ENCODE measurements around the gene ANKRD37. TPM values are rescaled to one million over a fixed set of nuclear protein-coding genes. Genes with fewer than 3 reads are reported as not detected.
"Not testable (repeated sequence)": the region's sequence is repeated elsewhere in the genome, so short reads cannot be mapped to it uniquely, and the experiment has no call there.

The ANKRD37 gene
- total and polyA plus RNA-seq, 3 experiments from 2014 or later = 14.5 to 16.1 (median 16.1) TPM

DNA sequence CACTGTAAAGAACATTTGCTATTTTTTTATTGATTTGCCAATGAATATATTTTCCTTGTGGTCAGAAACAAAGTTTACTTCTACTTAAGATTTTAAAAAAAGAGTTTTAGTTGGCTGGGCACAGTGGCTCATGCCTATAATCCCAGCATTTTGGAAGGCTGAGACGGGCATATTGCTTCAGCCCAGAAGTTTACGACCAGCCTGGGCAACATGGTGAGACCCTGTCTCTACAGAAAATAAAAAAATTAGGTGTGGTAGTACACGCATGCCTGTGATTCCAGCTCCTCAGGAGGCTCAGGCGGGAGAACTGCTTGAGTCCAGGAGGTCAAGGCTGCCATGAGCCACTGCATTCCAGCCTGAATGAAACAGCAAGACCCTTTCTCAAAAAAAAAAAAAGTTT lies 37.7 kb upstream of the ANKRD37 start:
- no peaks in the 10 kb centered on the region for H3K9me3 ChIP-seq (ENCODE audit: low read length)
- Mint-ChIP-seq H3K36me3 (peaks cover 5 to 59% (median 16%) of the 10 kb centered on the region in 3 donors), H3K4me1 (no peaks in the 10 kb centered on the region)

DNA sequence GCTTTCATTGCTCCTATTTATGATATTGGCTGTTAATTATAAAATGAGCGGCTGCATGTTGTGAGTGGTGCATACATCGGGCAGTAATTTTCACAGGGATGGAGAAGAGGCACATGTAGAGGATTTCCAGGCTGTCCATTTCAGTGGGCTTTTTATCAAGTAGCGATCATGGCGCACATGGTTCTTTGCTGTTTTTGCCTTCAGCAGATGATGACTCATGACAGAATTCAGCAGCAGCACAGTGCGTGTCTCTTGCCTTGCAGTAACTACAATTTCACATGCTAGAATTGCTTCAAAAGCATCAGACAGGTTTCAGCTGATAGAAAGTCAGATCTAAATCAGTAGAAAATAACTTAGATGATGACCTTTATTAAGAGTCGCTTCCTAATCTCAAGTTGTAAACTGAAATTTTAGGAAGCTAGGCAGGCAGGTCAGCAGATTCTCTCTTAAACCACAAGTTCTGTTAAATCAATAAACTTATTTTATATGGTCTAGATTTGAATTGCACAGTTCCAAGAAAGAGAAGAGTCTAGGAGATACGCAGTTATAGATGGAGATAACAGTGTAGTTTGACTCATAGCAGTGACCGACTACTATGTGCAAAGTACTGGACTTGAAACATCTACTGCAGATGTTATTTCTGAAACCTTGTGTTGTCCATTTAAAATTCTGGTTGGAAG lies 36.7 kb upstream of the ANKRD37 start:
- no peaks in the 10 kb centered on the region for H3K27me3 ChIP-seq (ENCODE audit: insufficient read depth, low read length, poor library complexity, severe bottlenecking)
- no peak overlapping the region for H3K27ac ChIP-seq (ENCODE audit: low read depth, low read length)
- Mint-ChIP-seq H3K36me3 (peaks cover 5 to 52% (median 13%) of the 10 kb centered on the region in 3 donors), H3K27ac (no peak overlapping the region), H3K4me3 (no peak overlapping the region), H3K4me1 (no peaks in the 10 kb centered on the region), H3K9me3 (no peaks in the 10 kb centered on the region), H3K27me3 (no peaks in the 10 kb centered on the region)
- H3K4me1 ChIP-seq (ENCODE audit: insufficient read depth, low read length) = no peaks in the 10 kb centered on the region
- DNase-seq = no peak
- ChIA-PET CTCF (no interaction called here), POLR2A (no interaction called here)
- no peaks in the 10 kb centered on the region for H3K36me3 ChIP-seq (ENCODE audit: insufficient read depth, low read length)
- no peaks in the 10 kb centered on the region for H3K9me3 ChIP-seq (ENCODE audit: low read length)
- no peak overlapping the region for H3K4me3 ChIP-seq (ENCODE audit: low read length)

More for the DNA sequence above, 37.7 kb upstream of the ANKRD37 start:
- Histone ChIP-seq H3K27ac (ENCODE audit: low read depth, low read length) (no peak overlapping the region), H3K4me1 (ENCODE audit: insufficient read depth, low read length) (no peaks in the 10 kb centered on the region), H3K4me3 (ENCODE audit: low read length) (no peak overlapping the region), H3K36me3 (ENCODE audit: insufficient read depth, low read length) (no peaks in the 10 kb centered on the region), H3K27me3 (ENCODE audit: insufficient read depth, low read length, poor library complexity, severe bottlenecking) (no peaks in the 10 kb centered on the region)
- H3K9me3 Mint-ChIP-seq = no peaks in the 10 kb centered on the region
- POLR2A ChIA-PET = no interaction called here
- H3K27ac Mint-ChIP-seq = no peak overlapping the region
- DNase-seq = no peak
- CTCF ChIA-PET = no interaction called here
- H3K27me3 Mint-ChIP-seq = no peaks in the 10 kb centered on the region
- H3K4me3 Mint-ChIP-seq = no peak overlapping the region

DNA sequence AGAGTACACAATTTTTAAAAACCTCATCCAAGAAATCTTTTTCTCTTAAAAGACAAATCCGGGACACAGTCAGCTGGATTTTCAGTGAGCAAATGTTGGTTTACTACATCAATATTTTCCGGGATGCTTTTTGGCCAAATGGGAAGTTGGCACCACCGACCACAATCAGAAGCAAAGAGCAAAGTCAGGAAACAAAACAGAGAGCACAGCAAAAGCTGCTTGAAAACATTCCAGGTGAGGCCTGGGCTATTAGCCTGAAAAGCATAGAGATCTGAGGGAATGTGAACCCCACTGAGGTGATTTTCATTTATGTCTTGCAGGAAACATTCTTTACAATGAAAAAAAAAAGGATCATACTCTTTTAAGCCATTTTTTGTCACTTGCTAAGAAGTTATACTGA lies 34.8 kb upstream of the ANKRD37 start:
- Mint-ChIP-seq H3K27ac (no peak overlapping the region), H3K4me1 (no peaks in the 10 kb centered on the region), H3K4me3 (no peak overlapping the region), H3K9me3 (no peaks in the 10 kb centered on the region), H3K27me3 (no peaks in the 10 kb centered on the region), H3K36me3 (peaks cover 5 to 47% (median 11%) of the 10 kb centered on the region in 3 donors)
- Histone ChIP-seq H3K27ac (ENCODE audit: low read depth, low read length) (no peak overlapping the region), H3K36me3 (ENCODE audit: insufficient read depth, low read length) (no peaks in the 10 kb centered on the region), H3K9me3 (ENCODE audit: low read length) (no peaks in the 10 kb centered on the region), H3K4me1 (ENCODE audit: insufficient read depth, low read length) (no peaks in the 10 kb centered on the region), H3K27me3 (ENCODE audit: insufficient read depth, low read length, poor library complexity, severe bottlenecking) (no peaks in the 10 kb centered on the region), H3K4me3 (ENCODE audit: low read length) (no peak overlapping the region)
- DNase-seq = no peak
- ChIA-PET POLR2A (no interaction called here), CTCF (no interaction called here)

DNA sequence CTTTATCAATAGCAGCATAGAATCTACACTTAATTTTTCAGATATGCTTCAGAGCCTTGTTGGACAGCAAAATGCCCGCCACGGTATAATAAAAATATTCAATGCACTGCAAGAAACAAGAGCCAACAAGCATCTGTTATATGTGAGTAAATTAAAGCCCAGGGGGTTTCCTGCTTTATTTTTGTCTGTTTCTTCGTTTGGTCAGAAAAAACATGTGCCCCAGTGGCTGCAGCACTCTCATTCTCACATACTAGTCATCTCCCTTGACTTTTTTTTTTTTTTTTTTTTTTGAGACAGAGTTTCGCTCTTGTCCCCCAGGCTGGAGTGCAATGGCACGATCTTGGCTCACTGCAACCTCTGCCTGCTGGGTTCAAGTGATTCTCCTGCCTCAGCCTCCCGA lies 34.1 kb upstream of the ANKRD37 start:
- POLR2A ChIA-PET; H3K4me3 ChIP-seq (ENCODE audit: low read length); H3K4me1 Mint-ChIP-seq; H3K9me3 ChIP-seq (ENCODE audit: low read length); H3K4me3 Mint-ChIP-seq; H3K27me3 Mint-ChIP-seq; CTCF ChIA-PET; H3K27ac ChIP-seq (ENCODE audit: low read depth, low read length); H3K9me3 Mint-ChIP-seq; H3K4me1 ChIP-seq (ENCODE audit: insufficient read depth, low read length); DNase-seq; H3K36me3 ChIP-seq (ENCODE audit: insufficient read depth, low read length); H3K27me3 ChIP-seq (ENCODE audit: insufficient read depth, low read length, poor library complexity, severe bottlenecking); H3K27ac Mint-ChIP-seq: not testable (repeated sequence)
- H3K36me3 Mint-ChIP-seq = peaks cover 5 to 40% (median 10%) of the 10 kb centered on the region in 3 donors

DNA sequence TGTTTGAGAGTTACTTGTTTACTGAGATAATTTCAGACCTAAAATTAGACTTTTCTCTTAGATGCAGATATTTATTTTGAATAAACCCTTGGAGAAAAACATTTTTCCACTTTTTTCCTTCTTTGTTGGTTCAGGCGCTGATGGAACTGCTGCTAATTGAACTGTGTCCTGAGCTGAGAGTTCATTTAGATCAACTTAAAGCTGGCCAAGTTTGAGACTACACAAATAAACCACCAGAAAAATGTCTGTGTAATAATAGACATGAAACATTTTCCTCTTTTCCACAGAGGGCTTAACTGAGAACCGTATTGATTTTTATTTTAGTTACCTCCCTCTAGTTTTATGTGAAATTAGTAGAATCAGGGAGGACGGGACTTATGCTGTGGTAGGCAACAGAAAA lies 33.4 kb upstream of the ANKRD37 start:
- POLR2A ChIA-PET = no interaction called here
- H3K4me3 ChIP-seq (ENCODE audit: low read length) = no peak overlapping the region
- no peaks in the 10 kb centered on the region for H3K4me1 ChIP-seq (ENCODE audit: insufficient read depth, low read length)
- H3K4me3 Mint-ChIP-seq = no peak overlapping the region
- H3K27ac Mint-ChIP-seq = no peak overlapping the region
- no peaks in the 10 kb centered on the region for H3K9me3 ChIP-seq (ENCODE audit: low read length)
- no peak overlapping the region for H3K27ac ChIP-seq (ENCODE audit: low read depth, low read length)
- no peaks in the 10 kb centered on the region for H3K27me3 ChIP-seq (ENCODE audit: insufficient read depth, low read length, poor library complexity, severe bottlenecking)
- peaks cover 6 to 37% (median 9%) of the 10 kb centered on the region in 3 donors for H3K36me3 Mint-ChIP-seq
- H3K27me3 Mint-ChIP-seq = no peaks in the 10 kb centered on the region
- no peak for DNase-seq
- H3K9me3 Mint-ChIP-seq = no peaks in the 10 kb centered on the region
- no peaks in the 10 kb centered on the region for H3K36me3 ChIP-seq (ENCODE audit: insufficient read depth, low read length)
- CTCF ChIA-PET = no interaction called here
- no peaks in the 10 kb centered on the region for H3K4me1 Mint-ChIP-seq

DNA sequence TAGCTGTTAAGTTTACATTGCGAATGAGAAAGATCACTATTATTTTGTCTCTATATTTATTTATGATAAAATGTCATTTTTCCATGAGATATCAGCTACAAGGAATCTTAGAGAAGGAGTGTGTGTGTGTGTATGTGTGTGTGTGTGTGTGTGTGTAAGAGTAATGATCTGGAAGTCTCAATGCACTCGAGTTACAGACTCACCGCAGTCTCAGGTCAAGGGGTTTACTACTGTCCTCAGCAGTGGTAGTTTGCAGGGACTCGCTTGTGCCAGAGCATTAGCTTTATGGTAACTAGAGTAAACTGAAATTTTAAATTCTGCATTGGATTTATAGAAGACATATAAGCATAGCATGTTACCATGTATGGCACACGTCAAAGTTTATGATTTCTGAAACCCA lies 31.8 kb upstream of the ANKRD37 start:
- H3K36me3 Mint-ChIP-seq = peaks cover 4 to 37% (median 6%) of the 10 kb centered on the region in 3 donors
- no peaks in the 10 kb centered on the region for H3K9me3 Mint-ChIP-seq
- no peak overlapping the region for H3K4me3 Mint-ChIP-seq
- H3K27me3 Mint-ChIP-seq = no peaks in the 10 kb centered on the region
- no peaks in the 10 kb centered on the region for H3K4me1 Mint-ChIP-seq
- ChIA-PET POLR2A (no interaction called here), CTCF (interaction anchor here (1.5 kb wide), 1 partner anchor 12 kb away, joined by 3 read pairs; no protein-coding TSS in a partner anchor)
- H3K4me1 ChIP-seq (ENCODE audit: insufficient read depth, low read length) = no peaks in the 10 kb centered on the region
- no peaks in the 10 kb centered on the region for H3K27me3 ChIP-seq (ENCODE audit: insufficient read depth, low read length, poor library complexity, severe bottlenecking)
- H3K27ac Mint-ChIP-seq = no peak overlapping the region
- H3K27ac ChIP-seq (ENCODE audit: low read depth, low read length) = no peak overlapping the region
- no peak overlapping the region for H3K4me3 ChIP-seq (ENCODE audit: low read length)
- H3K9me3 ChIP-seq (ENCODE audit: low read length) = no peaks in the 10 kb centered on the region
- no peaks in the 10 kb centered on the region for H3K36me3 ChIP-seq (ENCODE audit: insufficient read depth, low read length)
- no peak for DNase-seq

DNA sequence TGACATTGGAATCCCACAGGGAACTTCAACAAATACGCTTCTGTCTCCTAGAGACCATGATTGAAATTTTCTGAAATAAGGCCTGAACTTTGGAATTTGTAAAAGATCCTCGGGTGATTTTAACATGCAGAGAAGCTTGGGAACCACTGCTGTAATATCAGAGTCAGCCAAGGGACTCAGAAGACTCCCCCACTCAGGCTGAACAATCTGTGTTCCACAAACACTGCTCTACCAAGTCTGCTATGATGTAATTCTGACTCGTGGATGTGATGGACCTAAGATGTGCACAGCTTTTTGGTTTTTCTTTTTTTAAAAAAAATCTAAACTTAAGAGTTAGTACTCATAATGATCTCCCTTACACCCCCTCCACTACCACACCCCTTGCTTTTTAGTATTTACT lies 26.9 kb upstream of the ANKRD37 start:
- H3K36me3 Mint-ChIP-seq = peaks cover 6 to 23% (median 7%) of the 10 kb centered on the region in 3 donors
- no peak overlapping the region for H3K27ac Mint-ChIP-seq
- no peak for DNase-seq
- H3K27me3 Mint-ChIP-seq = no peaks in the 10 kb centered on the region
- H3K4me1 ChIP-seq (ENCODE audit: insufficient read depth, low read length) = no peaks in the 10 kb centered on the region
- H3K4me1 Mint-ChIP-seq = no peaks in the 10 kb centered on the region
- H3K27ac ChIP-seq (ENCODE audit: low read depth, low read length) = no peak overlapping the region
- no peaks in the 10 kb centered on the region for H3K27me3 ChIP-seq (ENCODE audit: insufficient read depth, low read length, poor library complexity, severe bottlenecking)
- H3K4me3 Mint-ChIP-seq = no peak overlapping the region
- peaks cover 6% of the 10 kb centered on the region for H3K36me3 ChIP-seq (ENCODE audit: insufficient read depth, low read length)
- ChIA-PET POLR2A (no interaction called here), CTCF (no interaction called here)
- no peak overlapping the region for H3K4me3 ChIP-seq (ENCODE audit: low read length)
- H3K9me3 Mint-ChIP-seq = no peaks in the 10 kb centered on the region
- H3K9me3 ChIP-seq (ENCODE audit: low read length) = no peaks in the 10 kb centered on the region

DNA sequence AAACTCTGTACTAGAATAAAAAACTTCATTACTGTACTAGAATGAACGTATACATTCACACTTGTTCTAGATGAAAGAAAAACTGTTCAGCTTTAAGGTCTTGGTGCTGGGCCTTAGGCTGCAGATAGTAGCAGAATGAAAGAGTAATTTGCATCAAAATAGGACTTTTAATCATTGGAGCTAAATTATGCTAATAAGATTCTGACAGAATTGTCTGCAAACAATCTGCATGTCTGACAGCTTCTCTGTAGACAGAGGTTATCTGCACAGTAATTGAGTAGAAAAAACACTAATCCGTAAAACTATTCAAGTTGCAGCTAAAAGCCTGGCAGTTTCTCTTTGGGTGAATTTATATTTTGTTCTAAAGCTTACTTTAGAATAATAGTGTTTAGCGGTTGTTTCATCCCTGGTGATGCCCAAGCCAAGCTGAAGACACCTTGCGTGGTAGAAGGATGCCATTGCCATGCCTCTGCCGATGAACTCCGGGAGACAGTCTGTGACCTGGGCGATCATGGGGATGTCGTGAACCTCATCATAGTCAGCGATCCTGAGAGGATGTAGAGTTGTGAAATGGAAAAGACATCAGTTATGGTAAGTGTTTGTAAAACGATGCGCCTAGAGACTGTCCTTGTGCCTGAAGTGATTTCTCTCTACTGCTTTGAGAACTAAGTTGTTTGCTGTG lies 26.2 kb upstream of the ANKRD37 start:
- peak overlapping the region in 1 of 8 donors; percentile 38 for H3K27ac Mint-ChIP-seq
- H3K9me3 ChIP-seq (ENCODE audit: low read length) = no peaks in the 10 kb centered on the region
- H3K4me1 ChIP-seq (ENCODE audit: insufficient read depth, low read length) = no peaks in the 10 kb centered on the region
- H3K36me3 ChIP-seq (ENCODE audit: insufficient read depth, low read length) = peaks cover 6% of the 10 kb centered on the region
- POLR2A ChIA-PET = no interaction called here
- CTCF ChIA-PET = no interaction called here
- H3K27me3 Mint-ChIP-seq = no peaks in the 10 kb centered on the region
- DNase-seq = no peak
- H3K4me3 ChIP-seq (ENCODE audit: low read length) = no peak overlapping the region
- peaks cover 6 to 23% (median 7%) of the 10 kb centered on the region in 3 donors for H3K36me3 Mint-ChIP-seq
- H3K4me3 Mint-ChIP-seq = no peak overlapping the region
- no peaks in the 10 kb centered on the region for H3K9me3 Mint-ChIP-seq
- no peak overlapping the region for H3K27ac ChIP-seq (ENCODE audit: low read depth, low read length)
- H3K27me3 ChIP-seq (ENCODE audit: insufficient read depth, low read length, poor library complexity, severe bottlenecking) = no peaks in the 10 kb centered on the region
- H3K4me1 Mint-ChIP-seq = no peaks in the 10 kb centered on the region

Data from CD8-positive, alpha-beta memory T cell (primary cell).